22Rv1 (cell line): ENCODE results near the gene VAX1.

Experiments
- H3K27ac ChIP-seq: fragments of 450-650 bp; 2 replicates; pipeline ENCODE4 v1.5.1; 2017
- ZFX ChIP-seq: fragments of 450-650 bp; IDR thresholded peaks from 2 replicates; pipeline ENCODE4 v1.6.1; 2017; ENCODE audit warnings: antibody characterized with exemption, borderline replicate concordance
- TF ChIP-seq, protein P1 (sequence below): fragments of 450-650 bp; IDR thresholded peaks from 2 replicates; pipeline ENCODE4 v1.5.1; 2017; ENCODE audit warnings: mild to moderate bottlenecking

VAX1 gene

GRCh38 chr10:117152668-117153067 is 14.6 kb upstream of the VAX1 start:
- TF ChIP-seq ZFX, result no peak
- TF ChIP-seq, protein P1, sequence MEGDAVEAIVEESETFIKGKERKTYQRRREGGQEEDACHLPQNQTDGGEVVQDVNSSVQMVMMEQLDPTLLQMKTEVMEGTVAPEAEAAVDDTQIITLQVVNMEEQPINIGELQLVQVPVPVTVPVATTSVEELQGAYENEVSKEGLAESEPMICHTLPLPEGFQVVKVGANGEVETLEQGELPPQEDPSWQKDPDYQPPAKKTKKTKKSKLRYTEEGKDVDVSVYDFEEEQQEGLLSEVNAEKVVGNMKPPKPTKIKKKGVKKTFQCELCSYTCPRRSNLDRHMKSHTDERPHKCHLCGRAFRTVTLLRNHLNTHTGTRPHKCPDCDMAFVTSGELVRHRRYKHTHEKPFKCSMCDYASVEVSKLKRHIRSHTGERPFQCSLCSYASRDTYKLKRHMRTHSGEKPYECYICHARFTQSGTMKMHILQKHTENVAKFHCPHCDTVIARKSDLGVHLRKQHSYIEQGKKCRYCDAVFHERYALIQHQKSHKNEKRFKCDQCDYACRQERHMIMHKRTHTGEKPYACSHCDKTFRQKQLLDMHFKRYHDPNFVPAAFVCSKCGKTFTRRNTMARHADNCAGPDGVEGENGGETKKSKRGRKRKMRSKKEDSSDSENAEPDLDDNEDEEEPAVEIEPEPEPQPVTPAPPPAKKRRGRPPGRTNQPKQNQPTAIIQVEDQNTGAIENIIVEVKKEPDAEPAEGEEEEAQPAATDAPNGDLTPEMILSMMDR, result no peak
- H3K27ac ChIP-seq, result no peak overlapping the region

GRCh38 chr10:117148284-117148683 is 10.2 kb upstream of the VAX1 start:
- TF ChIP-seq, protein P1, result no peak
- no peak for TF ChIP-seq ZFX
- no peak overlapping the region for H3K27ac ChIP-seq

GRCh38 chr10:117145019-117145418 is 6.9 kb upstream of the VAX1 start:
- no peak for TF ChIP-seq ZFX
- TF ChIP-seq, protein P1, result no peak
- no peak overlapping the region for H3K27ac ChIP-seq

DNA sequence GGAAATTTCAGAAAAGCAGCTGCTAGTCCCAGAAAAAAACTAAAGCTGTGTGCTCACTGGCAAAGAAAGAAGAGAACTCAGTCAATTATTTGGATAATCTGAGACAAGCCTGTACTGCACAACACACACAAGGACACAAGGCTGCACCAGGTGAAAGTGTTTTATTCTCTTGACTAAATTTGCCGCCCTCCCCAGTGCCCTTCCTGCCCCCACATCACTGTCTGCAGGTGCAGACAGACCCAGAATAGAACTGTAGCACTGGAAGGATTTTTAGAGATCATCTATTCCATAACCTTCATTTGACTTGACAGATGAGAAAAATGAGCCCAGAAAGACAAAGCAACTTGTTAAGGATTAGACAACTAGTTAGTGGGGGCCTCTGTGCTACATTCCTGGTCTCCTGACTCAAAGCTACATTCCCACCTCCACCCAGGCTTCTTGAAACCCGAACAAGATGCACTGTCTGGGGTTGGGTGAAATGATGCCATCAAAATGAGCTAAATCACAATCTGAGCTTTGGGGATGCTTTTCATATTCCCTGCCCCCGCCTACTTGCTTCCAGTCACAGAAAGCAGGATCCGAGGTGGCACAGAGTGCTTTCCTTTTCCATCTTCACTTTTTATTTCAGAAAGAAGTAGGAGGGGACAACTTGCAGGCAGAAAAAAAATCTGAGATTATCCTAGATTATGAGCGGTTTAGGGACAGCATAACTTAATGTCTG is 5.2 kb upstream of the VAX1 start:
- no peak for TF ChIP-seq ZFX
- TF ChIP-seq, protein P1, result no peak
- no peak overlapping the region for H3K27ac ChIP-seq

- TF ChIP-seq ZFX, result no peak
- TF ChIP-seq, protein P1, result no peak
- H3K27ac ChIP-seq, result no peak overlapping the region
Measured at GRCh38 chr10:117140525-117140902, 2.4 kb upstream of the VAX1 start.

DNA sequence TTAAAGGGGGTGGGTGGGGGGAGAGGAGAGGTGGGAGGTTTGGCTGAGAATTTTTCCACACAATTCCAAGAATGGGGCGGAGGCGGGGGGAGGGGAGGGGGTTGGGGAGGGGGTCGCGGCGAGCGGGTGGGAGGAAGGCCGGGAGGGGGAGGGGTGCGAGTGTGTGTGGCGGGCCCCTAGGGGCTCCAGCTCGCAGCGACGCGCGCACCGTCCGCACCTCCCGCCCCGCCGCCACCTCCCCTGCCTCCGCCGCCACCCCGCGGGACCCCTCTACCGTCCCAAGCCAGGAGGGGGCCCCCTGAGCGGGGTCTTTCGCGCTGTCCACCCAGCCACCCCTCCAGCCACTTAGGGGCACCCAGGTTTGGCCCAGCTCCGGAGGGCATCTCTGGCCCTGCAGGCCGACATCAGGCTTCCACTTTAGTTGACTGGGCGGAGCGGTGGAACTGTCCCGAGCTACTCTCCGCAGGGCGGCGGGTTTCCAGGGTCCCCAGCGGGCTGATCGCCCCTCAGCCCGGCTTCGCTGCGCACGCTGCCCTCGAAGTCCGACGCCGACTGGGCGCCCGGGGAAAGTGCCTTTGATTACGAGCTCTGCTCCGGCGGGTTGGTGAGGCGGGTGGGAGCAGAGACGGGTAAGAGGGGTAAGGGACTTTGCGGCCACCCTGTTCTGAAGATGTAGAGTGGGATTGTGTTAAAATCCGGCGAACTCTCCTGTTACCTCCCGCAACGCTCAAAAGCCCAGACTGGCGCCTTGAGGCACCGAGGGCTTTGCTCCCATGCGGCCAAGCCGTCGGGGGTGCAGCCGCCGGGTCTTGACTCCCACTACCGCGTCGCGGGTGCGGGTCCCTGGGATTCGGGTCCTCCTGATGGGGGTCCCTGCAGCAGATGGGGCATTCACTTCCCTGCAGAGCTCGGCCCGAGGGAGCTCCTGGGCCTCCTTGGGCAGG is 1.8 kb upstream of the VAX1 start:
- no peak overlapping the region for H3K27ac ChIP-seq
- TF ChIP-seq, protein P1, result no peak
- TF ChIP-seq ZFX, result no peak
